Measurements from ENCODE around the gene HGFAC.
A peak's percentile ranks its signal among the peaks of the same experiment; 100 is the strongest.
"Not testable (repeated sequence)": the region's sequence is repeated elsewhere in the genome, so short reads cannot be mapped to it uniquely, and the experiment has no call there.

Gene HGFAC

GRCh38 chr4:3442959-3443749 lies 1.4 kb downstream of the HGFAC start:
- DNase-seq, result peak in 5 of 14 donors; percentile 1 to 45 (median 5)

GRCh38 chr4:3443750-3444309 lies 2.1 kb downstream of the HGFAC start:
- DNase-seq, result no peak

GRCh38 chr4:3444351-3445110 lies 2.8 kb downstream of the HGFAC start:
- DNase-seq, result no peak

DNA sequence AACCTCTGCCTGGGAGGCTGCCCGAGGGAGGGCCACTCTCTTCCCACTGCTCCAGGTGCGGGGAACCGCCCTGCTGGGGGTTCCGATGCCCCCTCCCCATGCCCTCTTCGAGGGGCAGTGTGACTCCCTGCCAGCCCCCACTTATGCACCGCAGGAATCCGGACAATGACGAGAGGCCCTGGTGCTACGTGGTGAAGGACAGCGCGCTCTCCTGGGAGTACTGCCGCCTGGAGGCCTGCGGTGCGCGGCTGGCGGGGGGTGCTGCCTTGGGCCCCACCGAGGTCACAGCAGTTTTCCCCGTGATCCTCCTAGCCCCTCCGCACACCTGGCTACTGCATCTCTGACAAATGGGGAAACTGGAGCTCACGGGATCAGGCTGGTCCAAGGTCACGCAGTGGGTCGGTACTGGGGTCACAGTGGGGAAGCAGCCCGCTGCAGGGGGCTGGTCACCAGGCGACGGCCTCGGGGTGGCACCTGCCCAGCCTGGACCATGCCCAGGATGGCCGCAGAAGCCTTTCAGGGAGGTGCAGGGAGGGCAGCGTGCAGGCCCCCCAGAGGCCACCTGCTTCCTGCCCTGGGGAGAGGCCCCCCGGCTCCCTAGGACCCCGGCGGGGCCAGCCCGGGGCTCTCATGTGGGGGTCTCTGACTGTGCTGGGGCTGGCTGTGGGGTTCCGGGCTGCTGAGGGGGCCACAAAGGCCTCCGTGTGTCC lies 3.5 kb downstream of the HGFAC start:
- DNase-seq, result no peak

- no peak for DNase-seq
Observed at GRCh38 chr4:3445829-3446545, 4.2 kb downstream of the HGFAC start.

- DNase-seq, result no peak
Observed at GRCh38 chr4:3446631-3447320, 5.0 kb downstream of the HGFAC start.

GRCh38 chr4:3447431-3448395 lies 5.9 kb downstream of the HGFAC start:
- DNase-seq, result no peak

GRCh38 chr4:3449047-3449573 lies 7.3 kb downstream of the HGFAC start:
- no peak for DNase-seq

- no peak for DNase-seq
Observed at GRCh38 chr4:3449574-3450534, 8.1 kb downstream of the HGFAC start.

GRCh38 chr4:3450643-3451042 lies 8.9 kb downstream of the HGFAC start:
- no peak for DNase-seq

DNA sequence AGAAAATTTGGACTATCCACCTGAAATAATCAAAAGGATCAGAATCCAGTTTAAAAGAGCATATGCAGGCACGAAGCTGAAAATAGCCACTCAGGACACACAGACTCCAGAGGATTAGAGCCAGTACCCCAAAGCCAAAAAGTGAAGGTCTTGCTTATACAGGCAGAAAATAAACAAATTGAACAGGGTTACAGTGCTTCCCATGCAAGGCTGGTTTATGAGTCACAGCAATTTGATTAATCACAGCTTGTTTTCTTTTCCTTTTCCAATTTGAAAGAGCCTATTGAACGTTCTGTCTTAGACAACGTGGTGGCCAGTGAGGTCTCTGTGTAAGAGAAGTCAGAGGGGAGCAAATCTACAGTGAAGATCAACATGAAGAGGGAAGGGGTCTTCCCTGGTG lies 10.2 kb downstream of the HGFAC start:
- no peak for DNase-seq

DNA sequence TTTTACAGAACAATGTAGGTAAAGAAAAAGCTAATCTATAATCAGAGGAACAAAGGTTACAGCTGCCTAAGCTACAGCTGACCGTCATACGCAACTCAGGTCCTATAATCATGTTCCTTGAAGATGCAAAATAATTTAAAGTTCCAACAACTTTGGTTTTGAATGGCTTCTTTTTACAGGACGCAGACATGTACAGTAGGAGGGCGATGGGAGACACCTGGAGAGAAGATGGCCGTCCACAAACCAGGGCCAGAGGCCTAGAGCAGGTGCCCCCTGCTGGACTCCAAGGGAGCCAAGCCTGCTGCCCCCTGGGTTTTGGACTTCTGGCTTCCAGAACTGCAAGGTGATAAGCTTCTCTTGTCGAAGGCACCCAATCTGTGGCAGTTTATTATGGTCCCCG lies 10.6 kb downstream of the HGFAC start:
- DNase-seq, result no peak

DNA sequence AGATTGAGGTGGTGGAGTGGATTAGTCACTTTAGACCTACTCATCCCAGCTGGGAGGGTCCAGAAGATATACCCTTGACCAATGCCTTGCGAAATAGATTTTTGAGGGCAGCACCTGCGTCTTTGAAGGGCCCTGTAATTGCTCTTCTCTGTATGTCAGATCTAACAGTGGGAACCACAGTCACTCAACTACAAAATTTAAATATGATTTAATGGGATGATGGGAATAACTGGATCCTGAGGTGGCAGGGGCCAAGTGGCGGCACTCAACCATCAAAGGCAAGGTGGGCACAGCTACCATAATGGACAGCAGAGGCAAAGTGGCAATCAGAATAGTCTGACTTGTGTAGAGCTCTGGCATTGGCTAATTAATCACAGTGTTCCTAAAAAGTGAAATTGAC lies 13.8 kb downstream of the HGFAC start:
- not testable (repeated sequence) for DNase-seq

GRCh38 chr4:3458371-3458770 lies 16.6 kb downstream of the HGFAC start:
- DNase-seq, result no peak

GRCh38 chr4:3459156-3459555 lies 17.4 kb downstream of the HGFAC start:
- DNase-seq, result peak in 1 of 14 donors; percentile 36

GRCh38 chr4:3460926-3461325 lies 19.2 kb downstream of the HGFAC start:
- DNase-seq, result no peak

GRCh38 chr4:3461515-3462291 lies 19.9 kb downstream of the HGFAC start:
- peak in 2 of 14 donors; percentile 22 to 95 for DNase-seq

DNA sequence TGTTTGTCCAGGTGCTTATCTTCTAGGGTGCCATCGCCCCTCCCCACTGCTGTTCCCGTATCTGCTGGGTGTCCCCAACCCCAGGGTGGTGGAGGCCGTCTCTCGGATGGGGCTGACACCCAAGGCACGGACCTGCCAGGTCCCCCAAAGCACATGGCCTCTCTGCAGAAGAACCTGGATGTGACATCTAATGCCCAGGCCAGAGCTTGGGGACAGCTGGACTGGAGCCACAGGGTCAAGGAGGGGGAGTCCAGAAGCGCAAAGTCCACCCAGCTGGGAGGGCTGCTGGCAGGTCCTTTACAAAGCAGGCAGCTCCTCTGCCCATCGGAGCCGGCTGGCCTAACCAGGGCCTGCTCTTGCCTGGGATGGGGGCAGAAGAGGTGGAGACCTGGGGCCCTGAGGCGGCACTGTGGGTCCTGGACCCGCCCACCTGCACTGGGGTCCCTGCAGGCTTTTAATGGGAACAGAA lies 20.6 kb downstream of the HGFAC start:
- DNase-seq, result peak in 1 of 14 donors; percentile 32
